HCT116 (cell line): ENCODE data around the gene TMTC2. TPM values are rescaled to one million over a fixed set of nuclear protein-coding genes. Genes with fewer than 3 reads are reported as not detected.

Experiments
- ATAC-seq: fragments of 200-7000 bp; cut with Tn5 transposase; 2 replicates; pipeline ENCODE4 v1.9.1; 2020; ENCODE audit warnings: mild to moderate bottlenecking, moderate library complexity
- BruUV-seq: library from RNA; stranded (reverse); fragments of 400-500 nt; replicated peaks from 2 replicates; lab custom pipeline; 2021; lab: Mats Ljungman, UMichigan
- CTCF ChIA-PET: fragments of 300-600 bp; sonication (Branson Sonifier 250); formaldehyde crosslinking; loops from one replicate; lab custom pipeline; 2021; ENCODE audit warnings: antibody characterized with exemption; lab: Charles Lee
- POLR2A ChIA-PET: fragments of 300-600, 350-600 bp; sonication (Branson Sonifier 250); formaldehyde crosslinking; loops from one replicate; lab custom pipeline; 2021; ENCODE audit warnings: antibody characterized with exemption; lab: Charles Lee
- RAD21 ChIA-PET, 2 experiments: fragments of 300-600 bp; sonication (Branson Sonifier 250); formaldehyde crosslinking; loops; one replicate each; lab custom pipeline; 2023; ENCODE audit warnings: low total read pairs in 2 of 2; ENCODE audit not compliant: uncharacterized antibody in 2 of 2, unreplicated experiment in 2 of 2, low non-redundant PET in 1 of 2; lab: Charles Lee
- DNase-seq: peaks from one replicate; pipeline ENCODE4 v3.0.0-alpha.2; 2010; ENCODE audit warnings: low read depth, low spot score
- H2AFZ ChIP-seq: fragments of 200-600 bp; shearing (Covaris generic), sonication (generic); 2 replicates; pipeline ENCODE4 v1.6.1; 2017; ENCODE audit warnings: low read depth, mixed run types, mixed read lengths, antibody characterized with exemption, low read length; ENCODE audit not compliant: poor library complexity, severe bottlenecking
- H3K27ac ChIP-seq: 2 replicates; pipeline ENCODE4 v1.5.1; 2012; ENCODE audit warnings: low read depth, low read length
- H3K27me3 ChIP-seq: fragments of 200-600 bp; sonication (generic); 2 replicates; pipeline ENCODE4 v1.6.1; 2016; ENCODE audit warnings: mixed run types, low read length, mixed read lengths; ENCODE audit not compliant: insufficient read depth
- H3K36me3 ChIP-seq, 2 experiments: fragments of 200-500 bp in 1 of 2; fragments of 200-600 bp in 1 of 2; sonication (Bioruptor generic) in 1 of 2; sonication (generic) in 1 of 2; 2 replicates each; pipeline versions ENCODE4 v1.5.1 to v1.6.1; 2014 to 2016; ENCODE audit warnings: low read length in 2 of 2, inconsistent platforms in 1 of 2, mixed read lengths in 1 of 2, mixed run types in 1 of 2; ENCODE audit not compliant: insufficient read depth in 2 of 2, control insufficient read depth in 1 of 2
- H3K4me1 ChIP-seq, 2 experiments: fragments of 200-600 bp in 1 of 2; sonication (generic) in 1 of 2; 2 replicates each; pipeline versions ENCODE4 v1.5.1 to v1.6.1; 2012 to 2017; ENCODE audit warnings: low read length in 2 of 2, inconsistent platforms in 1 of 2, mild to moderate bottlenecking in 1 of 2, mixed read lengths in 1 of 2, mixed run types in 1 of 2, moderate library complexity in 1 of 2; ENCODE audit not compliant: insufficient read depth in 2 of 2, control insufficient read depth in 1 of 2
- H3K4me2 ChIP-seq: fragments of 200-600 bp; sonication (generic); 2 replicates; pipeline ENCODE4 v1.6.1; 2017; ENCODE audit warnings: mixed run types, low read length, mixed read lengths
- H3K4me3 ChIP-seq, 2 experiments: fragments of 200-600 bp in 1 of 2; sonication (generic) in 1 of 2; replicated peaks in 1 of 2; 2 replicates each; pipeline ENCODE4 v1.5.1; 2011 to 2016; ENCODE audit warnings: low read length in 2 of 2, control low read depth in 1 of 2, low read depth in 1 of 2, mild to moderate bottlenecking in 1 of 2, mixed read lengths in 1 of 2, mixed run types in 1 of 2
- H3K79me2 ChIP-seq: fragments of 200-600 bp; sonication (generic); 2 replicates; pipeline ENCODE4 v1.6.1; 2017; ENCODE audit warnings: mild to moderate bottlenecking, mixed run types, low read length, moderate library complexity, mixed read lengths; ENCODE audit not compliant: insufficient read depth
- H3K9ac ChIP-seq: fragments of 200-600 bp; sonication (generic); 2 replicates; pipeline ENCODE4 v1.6.1; 2016; ENCODE audit warnings: low read length, mixed read lengths
- H3K9me2 ChIP-seq: fragments of 200-600 bp; sonication (generic), shearing (Covaris generic); 2 replicates; pipeline ENCODE4 v1.6.1; 2017; ENCODE audit warnings: mixed run types, mild to moderate bottlenecking, moderate library complexity; ENCODE audit not compliant: insufficient read depth
- H3K9me3 ChIP-seq, 2 experiments: fragments of 200-500 bp in 1 of 2; fragments of 200-600 bp in 1 of 2; sonication (Bioruptor generic) in 1 of 2; sonication (generic) in 1 of 2; 2 replicates each; pipeline ENCODE4 v1.6.1; 2014 to 2017; ENCODE audit warnings: low read length in 2 of 2, mixed read lengths in 2 of 2, inconsistent platforms in 1 of 2, low read depth in 1 of 2, mild to moderate bottlenecking in 1 of 2, mixed run types in 1 of 2, moderate library complexity in 1 of 2; ENCODE audit not compliant: control insufficient read depth in 1 of 2, insufficient read depth in 1 of 2
- H4K20me1 ChIP-seq: fragments of 200-600 bp; sonication (generic), shearing (Covaris generic); 2 replicates; pipeline ENCODE4 v1.6.1; 2017; ENCODE audit warnings: mixed run types, mild to moderate bottlenecking, moderate library complexity; ENCODE audit not compliant: insufficient read depth
- ATF3 ChIP-seq: IDR thresholded peaks from 2 replicates; pipeline ENCODE4 v1.6.1; 2012
- CBX3 ChIP-seq: IDR thresholded peaks from 2 replicates; pipeline ENCODE4 v1.6.1; 2012; ENCODE audit warnings: low read depth
- EGR1 ChIP-seq: IDR thresholded peaks from 2 replicates; pipeline ENCODE4 v1.6.1; 2012; ENCODE audit warnings: low read depth
- ELF1 ChIP-seq: IDR thresholded peaks from 2 replicates; pipeline ENCODE4 v1.6.1; 2012; ENCODE audit warnings: low read depth, borderline replicate concordance
- EZH2 ChIP-seq: fragments of 200-600 bp; sonication (generic); IDR thresholded peaks from 2 replicates; pipeline ENCODE4 v1.6.1; 2017; ENCODE audit warnings: antibody characterized with exemption, mixed run types
- EZH2phosphoT487 ChIP-seq: fragments of 200-600 bp; IDR thresholded peaks from 2 replicates; pipeline ENCODE4 v1.6.1; 2018; ENCODE audit warnings: antibody characterized with exemption, borderline replicate concordance
- FOSL1 ChIP-seq: IDR thresholded peaks from 2 replicates; pipeline ENCODE4 v1.6.1; 2012; ENCODE audit warnings: low read depth
- MAX ChIP-seq: IDR thresholded peaks from 2 replicates; pipeline ENCODE4 v1.6.1; 2012
- POLR2A ChIP-seq: IDR thresholded peaks from 2 replicates; pipeline ENCODE4 v1.7.0; 2011; ENCODE audit warnings: borderline replicate concordance; ENCODE audit not compliant: insufficient read depth, insufficient read length; ENCODE audit errors: extremely low read depth
- POLR2AphosphoS5 ChIP-seq: IDR thresholded peaks from 2 replicates; pipeline ENCODE4 v1.6.1; 2011; ENCODE audit warnings: mild to moderate bottlenecking, low read depth, low read length, moderate library complexity
- RAD21 ChIP-seq: IDR thresholded peaks from 2 replicates; pipeline ENCODE4 v1.6.1; 2012; ENCODE audit warnings: low read depth, mild to moderate bottlenecking
- REST ChIP-seq: IDR thresholded peaks from 2 replicates; pipeline ENCODE4 v1.6.1; 2012; ENCODE audit warnings: low read depth
- SIN3A ChIP-seq: IDR thresholded peaks from 2 replicates; pipeline ENCODE4 v1.6.1; 2012; ENCODE audit warnings: low read depth
- SP1 ChIP-seq: IDR thresholded peaks from 2 replicates; pipeline ENCODE4 v1.6.1; 2012; ENCODE audit warnings: low read depth
- SRF ChIP-seq: IDR thresholded peaks from 2 replicates; pipeline ENCODE4 v1.6.1; 2012; ENCODE audit warnings: low read depth
- TCF7L2 ChIP-seq: IDR thresholded peaks from 2 replicates; pipeline ENCODE4 v1.7.0; 2011; ENCODE audit warnings: borderline replicate concordance, inconsistent platforms; ENCODE audit not compliant: insufficient read depth, insufficient read length; ENCODE audit errors: extremely low read depth
- ZBTB33 ChIP-seq: IDR thresholded peaks from 2 replicates; pipeline ENCODE4 v1.6.1; 2011; ENCODE audit warnings: mild to moderate bottlenecking, low read length, moderate library complexity; ENCODE audit not compliant: insufficient replicate concordance; ENCODE audit errors: extremely low read depth
- ZFX ChIP-seq: fragments of 450-650 bp; IDR thresholded peaks from 2 replicates; pipeline ENCODE4 v1.6.1; 2017
- ZNF274 ChIP-seq: fragments of 200-500 bp; sonication (Bioruptor generic); IDR thresholded peaks from 2 replicates; pipeline ENCODE4 v1.6.1; 2014; ENCODE audit warnings: mild to moderate bottlenecking, low read depth, low read length, inconsistent platforms
- intact Hi-C: fragments of 100-400 bp; cut with micrococcal nuclease; formaldehyde crosslinking; loops from 2 replicates; pipeline ENCODE4 v1.10.0; 2022
- total RNA-seq: library from RNA; stranded (reverse); gene quantifications from one replicate; pipeline ENCODE4 v1.2.1, GENCODE V29; 2021; ENCODE audit not compliant: unreplicated experiment

Gene TMTC2
- total RNA-seq, 1 experiment from 2014 or later, result 11.5 TPM

- intact Hi-C loops, result no loop called here
- Histone ChIP-seq H3K4me3 (no peak overlapping the region), H3K36me3 (no peaks in the 10 kb centered on the region), H3K79me2 (no peaks in the 10 kb centered on the region), H2AFZ (no peak overlapping the region), H3K4me1 (no peaks in the 10 kb centered on the region), H4K20me1 (no peaks in the 10 kb centered on the region), H3K4me2 (no peak overlapping the region), H3K9ac (no peak overlapping the region), H3K27ac (no peak overlapping the region), H3K9me2 (no peaks in the 10 kb centered on the region), H3K9me3 (no peaks in the 10 kb centered on the region), H3K27me3 (no peaks in the 10 kb centered on the region)
- TF ChIP-seq EZH2 (no peak), CBX3 (no peak), POLR2A (no peak), RAD21 (no peak), MAX (no peak), POLR2AphosphoS5 (no peak), SRF (no peak), FOSL1 (no peak), REST (no peak), ZNF274 (no peak), EGR1 (no peak), SIN3A (no peak), ZBTB33 (no peak), EZH2phosphoT487 (no peak), TCF7L2 (no peak), ZFX (no peak), ELF1 (no peak), ATF3 (no peak), SP1 (no peak)
- ChIA-PET CTCF (no interaction called here), RAD21 (no interaction called here), POLR2A (no interaction called here)
- ATAC-seq (no peak), DNase-seq (no peak)
- no TSS peak for BruUV-seq
Observed at GRCh38 chr12:82873309-82873708, 186.6 kb downstream of the TMTC2 start.
